Thoracic aorta (tissue), 2 donors: ENCODE data around the gene RPP21. TPM values are rescaled to one million over a fixed set of nuclear protein-coding genes. Genes with fewer than 3 reads are reported as not detected.
A peak's percentile ranks its signal among the peaks of the same experiment; 100 is the strongest.

Experiments used
- ATAC-seq: fragments of 150-250 bp; one replicate; pipeline ENCODE4 v1.8.0; 2017; ENCODE audit warnings: low read depth; ENCODE audit not compliant: insufficient number of reproducible peaks, low FRiP score
- DNase-seq: peaks from one replicate; pipeline ENCODE4 v3.0.0-alpha.2; 2020; ENCODE audit warnings: low spot score
- H3K27ac ChIP-seq, 2 donors: fragments of 200-600 bp; sonication (generic); 1 replicate in 1 of 2; 2 replicates in 1 of 2; pipeline ENCODE4 v1.5.1; 2016; ENCODE audit warnings: mild to moderate bottlenecking in 2 of 2, moderate library complexity in 2 of 2
- H3K27me3 ChIP-seq: fragments of 200-600 bp; sonication (generic); replicated peaks from 2 replicates; pipeline ENCODE4 v1.6.0; 2016; ENCODE audit warnings: mild to moderate bottlenecking; ENCODE audit not compliant: insufficient read depth
- H3K36me3 ChIP-seq: fragments of 200-600 bp; sonication (generic); one replicate; pipeline ENCODE4 v1.5.1; 2016
- H3K4me1 ChIP-seq, 2 donors: fragments of 200-600 bp; sonication (generic); 1 replicate in 1 of 2; 2 replicates in 1 of 2; pipeline versions ENCODE4 v1.5.1 to v1.6.0; 2016; ENCODE audit warnings: low read depth in 2 of 2, mild to moderate bottlenecking in 1 of 2; ENCODE audit not compliant: control insufficient read depth in 1 of 2
- H3K4me3 ChIP-seq: fragments of 200-600 bp; sonication (generic); 2 replicates; pipeline ENCODE4 v1.5.1; 2016; ENCODE audit warnings: mild to moderate bottlenecking
- H3K9me3 ChIP-seq: fragments of 200-600 bp; sonication (generic); 2 replicates; pipeline ENCODE4 v1.5.1; 2016
- total RNA-seq, 2 donors: library from RNA; depleted of rRNA; stranded (reverse); fragments of >200 nt; gene quantifications; one replicate each; pipeline versions ENCODE4 v1.1.0 to v1.2.3, GENCODE V29; 2016
- TF ChIP-seq, protein P1 (sequence below): fragments of 200-600 bp; sonication (generic); IDR thresholded peaks from one replicate; pipeline ENCODE4 v1.5.1; 2019; ENCODE audit warnings: antibody characterized with exemption

Gene RPP21
- total RNA-seq, 2 donors from 2014 or later: 20.8 to 49.7 TPM

DNA sequence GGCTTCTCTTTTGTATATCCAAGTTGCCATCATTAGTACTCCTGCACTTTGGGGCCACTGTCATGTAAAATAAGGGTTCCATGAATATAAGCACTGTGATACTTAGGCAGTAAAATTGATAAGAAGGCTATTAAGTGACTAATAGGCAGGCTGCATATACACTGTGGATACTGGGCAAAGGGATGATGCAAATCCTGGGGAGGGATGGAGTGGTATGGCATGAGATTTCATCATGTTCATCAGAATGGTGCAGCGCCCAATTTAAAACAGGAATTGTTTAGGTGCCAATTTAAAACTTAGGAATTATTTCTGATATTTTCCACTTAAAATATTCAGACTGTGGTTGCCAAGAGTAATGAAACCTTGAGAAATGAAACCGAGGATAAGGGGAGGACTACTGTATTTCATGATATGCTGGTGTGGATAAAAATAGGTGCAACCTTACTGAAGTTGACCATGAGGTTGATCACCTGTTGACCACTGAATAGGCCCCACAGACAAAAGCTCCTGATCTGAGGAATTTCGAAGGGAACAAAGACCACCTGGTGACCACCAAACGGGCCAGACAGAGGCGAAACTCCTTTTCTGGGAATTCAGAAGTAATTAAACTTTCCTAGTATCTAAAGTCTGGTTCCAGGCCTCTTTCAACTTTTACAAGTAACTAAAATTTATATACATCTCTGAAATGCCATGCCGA is 23.1 kb upstream of the RPP21 start:
- TF ChIP-seq, protein P1, sequence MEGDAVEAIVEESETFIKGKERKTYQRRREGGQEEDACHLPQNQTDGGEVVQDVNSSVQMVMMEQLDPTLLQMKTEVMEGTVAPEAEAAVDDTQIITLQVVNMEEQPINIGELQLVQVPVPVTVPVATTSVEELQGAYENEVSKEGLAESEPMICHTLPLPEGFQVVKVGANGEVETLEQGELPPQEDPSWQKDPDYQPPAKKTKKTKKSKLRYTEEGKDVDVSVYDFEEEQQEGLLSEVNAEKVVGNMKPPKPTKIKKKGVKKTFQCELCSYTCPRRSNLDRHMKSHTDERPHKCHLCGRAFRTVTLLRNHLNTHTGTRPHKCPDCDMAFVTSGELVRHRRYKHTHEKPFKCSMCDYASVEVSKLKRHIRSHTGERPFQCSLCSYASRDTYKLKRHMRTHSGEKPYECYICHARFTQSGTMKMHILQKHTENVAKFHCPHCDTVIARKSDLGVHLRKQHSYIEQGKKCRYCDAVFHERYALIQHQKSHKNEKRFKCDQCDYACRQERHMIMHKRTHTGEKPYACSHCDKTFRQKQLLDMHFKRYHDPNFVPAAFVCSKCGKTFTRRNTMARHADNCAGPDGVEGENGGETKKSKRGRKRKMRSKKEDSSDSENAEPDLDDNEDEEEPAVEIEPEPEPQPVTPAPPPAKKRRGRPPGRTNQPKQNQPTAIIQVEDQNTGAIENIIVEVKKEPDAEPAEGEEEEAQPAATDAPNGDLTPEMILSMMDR: no peak
- DNase-seq: no peak
- no peaks in the 10 kb centered on the region for H3K27me3 ChIP-seq
- no peak for ATAC-seq
- no peaks in the 10 kb centered on the region for H3K9me3 ChIP-seq
- peaks cover 15 to 23% of the 10 kb centered on the region in 2 donors for H3K4me1 ChIP-seq
- H3K27ac ChIP-seq: no peak overlapping the region
- H3K4me3 ChIP-seq: no peak overlapping the region
- no peaks in the 10 kb centered on the region for H3K36me3 ChIP-seq

DNA sequence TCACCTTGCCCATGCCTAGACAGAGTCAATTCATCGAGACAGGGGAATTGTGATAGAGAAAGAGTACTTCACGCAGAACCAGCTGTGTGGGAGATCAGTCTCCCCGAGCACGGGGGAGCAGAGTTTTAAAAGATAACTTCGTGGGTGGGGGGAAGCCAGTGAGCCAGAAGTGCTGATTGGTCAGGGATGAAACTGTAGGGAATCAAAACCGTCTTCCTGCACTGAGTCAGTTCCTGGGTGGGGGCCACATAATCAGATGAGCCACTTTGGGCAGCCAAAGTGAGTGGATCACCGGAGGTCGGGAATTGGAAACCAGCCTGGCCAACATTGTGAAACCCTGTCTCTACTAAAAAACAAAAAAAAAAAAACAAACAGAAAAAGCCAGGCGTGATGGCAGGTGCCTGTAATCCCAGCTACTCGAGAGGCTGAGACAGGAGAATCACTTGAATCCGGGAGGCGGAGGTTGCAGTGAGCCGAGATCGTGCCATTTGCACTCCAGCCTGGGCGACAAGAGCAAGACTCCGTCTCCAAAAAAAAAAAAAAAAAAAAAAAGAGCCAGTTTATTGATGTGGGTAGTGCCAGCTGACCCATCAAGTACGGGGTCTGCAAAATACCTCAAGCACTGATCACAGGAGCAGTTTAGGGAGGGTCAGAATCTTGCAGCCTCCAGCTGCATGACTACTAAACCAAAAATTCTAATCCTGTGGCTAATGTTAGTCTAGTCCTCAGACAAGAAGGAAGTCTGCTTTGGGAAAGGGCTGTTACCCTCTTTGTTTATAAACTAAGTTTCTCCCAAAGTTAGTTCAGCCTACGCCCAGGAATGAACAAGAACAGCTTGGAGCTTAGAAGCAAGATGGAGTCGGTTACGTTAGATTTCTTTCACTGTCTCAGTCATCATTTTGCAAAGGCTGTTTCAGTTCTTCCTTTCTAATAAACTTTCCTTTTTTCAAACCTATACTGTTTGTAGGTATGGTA is 22.1 kb upstream of the RPP21 start:
- TF ChIP-seq, protein P1: no peak
- H3K27me3 ChIP-seq: no peaks in the 10 kb centered on the region
- H3K4me3 ChIP-seq: no peak overlapping the region
- DNase-seq: no peak
- ATAC-seq: no peak
- H3K27ac ChIP-seq: no peak overlapping the region
- H3K36me3 ChIP-seq: no peaks in the 10 kb centered on the region
- no peaks in the 10 kb centered on the region for H3K9me3 ChIP-seq
- H3K4me1 ChIP-seq: peaks cover 20 to 29% of the 10 kb centered on the region in 2 donors

- ATAC-seq (no peak), DNase-seq (no peak)
- H3K36me3 ChIP-seq: no peaks in the 10 kb centered on the region
- no peak overlapping the region for H3K27ac ChIP-seq
- peaks cover 22 to 34% of the 10 kb centered on the region in 2 donors for H3K4me1 ChIP-seq
- H3K27me3 ChIP-seq: no peaks in the 10 kb centered on the region
- TF ChIP-seq, protein P1: no peak
- no peaks in the 10 kb centered on the region for H3K9me3 ChIP-seq
- H3K4me3 ChIP-seq: no peak overlapping the region
Measured at GRCh38 chr6:30323806-30324205, 21.1 kb upstream of the RPP21 start.

DNA sequence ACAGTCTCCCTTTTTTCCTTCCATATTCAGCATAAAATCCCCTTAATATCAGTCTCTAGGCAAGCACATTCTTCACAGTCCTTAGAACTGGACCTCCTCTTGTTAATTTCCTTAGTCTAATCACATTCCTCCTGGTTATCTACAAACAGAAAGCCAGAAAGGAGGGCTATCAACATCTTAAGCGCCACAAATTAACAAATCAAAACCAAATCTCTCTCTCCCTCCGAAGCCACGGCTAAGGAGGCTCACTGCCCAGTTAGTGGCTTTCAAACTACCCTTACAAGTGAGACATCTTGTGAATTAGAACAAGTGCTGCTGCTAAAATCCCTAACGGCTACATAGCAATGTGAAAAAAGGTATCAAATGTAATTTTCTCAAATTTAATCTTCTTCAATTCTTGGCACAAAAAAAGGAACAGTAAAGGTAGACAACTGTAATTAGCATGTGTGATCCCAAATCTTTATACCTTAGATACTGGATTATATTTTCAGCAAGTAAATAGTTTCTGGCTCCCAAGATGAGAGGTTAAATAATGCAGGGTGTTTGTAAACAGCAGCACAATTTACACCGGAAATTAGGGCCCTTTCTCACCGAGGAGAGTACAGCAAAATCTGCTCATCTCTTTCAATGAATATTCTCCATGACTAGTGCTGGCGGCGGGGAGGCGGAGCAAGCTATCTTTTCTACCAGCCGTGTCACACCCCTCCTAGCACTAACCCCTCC is 19.6 kb upstream of the RPP21 start:
- Histone ChIP-seq H3K27ac (peak overlapping the region; percentile 96 to 98), H3K27me3 (no peaks in the 10 kb centered on the region), H3K4me3 (peak overlapping the region; percentile 95), H3K4me1 (peaks cover 22 to 34% of the 10 kb centered on the region in 2 donors), H3K9me3 (no peaks in the 10 kb centered on the region), H3K36me3 (peaks cover 11% of the 10 kb centered on the region)
- TF ChIP-seq, protein P1: no peak
- ATAC-seq (no peak), DNase-seq (peak; percentile 39)
